Hepatocyte (in vitro differentiated cells): ENCODE results near the gene PHACTR3. TPM values are rescaled to one million over a fixed set of nuclear protein-coding genes. Genes with fewer than 3 reads are reported as not detected.

Experiments
- DNase-seq: peaks from one replicate; pipeline ENCODE4 v3.0.0-alpha.2; 2016; ENCODE audit warnings: low spot score
- H2AFZ ChIP-seq: fragments of 200-600 bp; sonication (generic); 2 replicates; pipeline ENCODE4 v1.6.0; 2016; ENCODE audit warnings: antibody characterized with exemption, mild to moderate bottlenecking
- H3K27ac ChIP-seq: fragments of 200-600 bp; sonication (generic); 2 replicates; pipeline ENCODE4 v1.5.1; 2016; ENCODE audit warnings: mild to moderate bottlenecking
- H3K27me3 ChIP-seq: fragments of 200-600 bp; sonication (generic); 2 replicates; pipeline ENCODE4 v1.6.1; 2016
- H3K36me3 ChIP-seq: fragments of 200-600 bp; sonication (generic); replicated peaks from 2 replicates; pipeline ENCODE4 v1.5.1; 2016; ENCODE audit warnings: low read depth; ENCODE audit not compliant: insufficient read depth
- H3K4me1 ChIP-seq: fragments of 200-600 bp; sonication (generic); 2 replicates; pipeline ENCODE4 v1.5.1; 2016; ENCODE audit warnings: mild to moderate bottlenecking, moderate library complexity; ENCODE audit not compliant: insufficient read depth
- H3K4me2 ChIP-seq: fragments of 200-600 bp; sonication (generic); 2 replicates; pipeline ENCODE4 v1.6.0; 2016
- H3K4me3 ChIP-seq: fragments of 200-600 bp; sonication (generic); 2 replicates; pipeline ENCODE4 v1.5.1; 2016; ENCODE audit warnings: mild to moderate bottlenecking
- H3K79me2 ChIP-seq: fragments of 200-600 bp; sonication (generic); 2 replicates; pipeline ENCODE4 v1.6.0; 2017; ENCODE audit warnings: mild to moderate bottlenecking
- H3K9me2 ChIP-seq: fragments of 200-600 bp; sonication (generic); replicated peaks from 2 replicates; pipeline ENCODE4 v1.6.0; 2017; ENCODE audit warnings: mild to moderate bottlenecking; ENCODE audit not compliant: insufficient read depth
- H3K9me3 ChIP-seq: fragments of 200-600 bp; sonication (generic); 2 replicates; pipeline ENCODE4 v1.5.1; 2016; ENCODE audit warnings: low read depth, mild to moderate bottlenecking
- H4K20me1 ChIP-seq: fragments of 200-600 bp; sonication (generic); 2 replicates; pipeline ENCODE4 v1.6.0; 2016; ENCODE audit warnings: mild to moderate bottlenecking; ENCODE audit not compliant: insufficient read depth, poor library complexity, severe bottlenecking
- EZH2 ChIP-seq: fragments of 200-600 bp; sonication (generic); IDR thresholded peaks from 2 replicates; pipeline ENCODE4 v1.6.1; 2016; ENCODE audit warnings: antibody characterized with exemption, mild to moderate bottlenecking, borderline replicate concordance
- EZH2phosphoT487 ChIP-seq: fragments of 200-600 bp; sonication (generic); IDR thresholded peaks from one replicate; pipeline ENCODE4 v1.6.1; 2018; ENCODE audit warnings: antibody characterized with exemption, mild to moderate bottlenecking, low read depth, moderate library complexity; ENCODE audit not compliant: unreplicated experiment, severe bottlenecking
- WGBS: methylation state at CpG from one replicate; pipeline ENCODE4 v1.1.6; 2016; ENCODE audit warnings: low lambda C conversion rate; ENCODE audit errors: missing lambda C conversion rate; 5-methylcytosine and 5-hydroxymethylcytosine counted together
- polyA plus RNA-seq: library from polyadenylated mRNA; unstranded; fragments of >200 nt; fragmentation: Nextera tagmentation; extraction: Ambion mirVana; gene quantifications from 2 replicates; pipeline ENCODE4 v1.2.1, GENCODE V29; 2016
- total RNA-seq: library from RNA; depleted of rRNA; stranded (reverse); fragments of >200 nt; gene quantifications from 2 replicates; pipeline ENCODE4 v1.2.3, GENCODE V29; 2014
- TF ChIP-seq, protein P1 (sequence below): fragments of 200-600 bp; sonication (generic); IDR thresholded peaks from 2 replicates; pipeline ENCODE4 v1.5.1; 2016; ENCODE audit warnings: antibody characterized with exemption, mild to moderate bottlenecking; ENCODE audit not compliant: poor library complexity

PHACTR3 gene
- total and polyA plus RNA-seq, 2 experiments from 2014 or later: 5.2 to 7.5 TPM

DNA sequence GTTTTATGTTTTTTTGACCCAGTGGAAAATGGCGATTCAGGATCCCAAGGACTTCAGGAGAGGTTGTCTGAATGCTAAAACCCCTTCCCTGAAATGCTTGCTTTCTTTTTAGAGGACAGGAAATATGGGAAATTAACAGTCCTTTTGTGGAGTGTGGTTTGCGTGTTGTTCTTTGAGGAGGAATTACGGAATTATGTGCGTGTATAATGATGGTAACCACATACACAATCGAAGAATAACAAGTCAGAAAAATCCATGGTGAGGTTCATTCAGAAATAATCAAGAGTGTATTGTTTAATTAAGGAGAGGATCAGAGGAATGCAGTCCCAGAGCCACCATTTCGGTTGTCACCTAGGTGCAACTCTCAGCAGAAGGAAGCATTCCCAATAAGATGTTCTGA lies 73.2 kb downstream of the PHACTR3 start:
- no peaks in the 10 kb centered on the region for H3K9me3 ChIP-seq
- no peaks in the 10 kb centered on the region for H3K9me2 ChIP-seq
- no peaks in the 10 kb centered on the region for H3K36me3 ChIP-seq
- no peaks in the 10 kb centered on the region for H3K27me3 ChIP-seq
- H3K4me2 ChIP-seq: no peak overlapping the region
- no peak for TF ChIP-seq EZH2
- TF ChIP-seq, protein P1, sequence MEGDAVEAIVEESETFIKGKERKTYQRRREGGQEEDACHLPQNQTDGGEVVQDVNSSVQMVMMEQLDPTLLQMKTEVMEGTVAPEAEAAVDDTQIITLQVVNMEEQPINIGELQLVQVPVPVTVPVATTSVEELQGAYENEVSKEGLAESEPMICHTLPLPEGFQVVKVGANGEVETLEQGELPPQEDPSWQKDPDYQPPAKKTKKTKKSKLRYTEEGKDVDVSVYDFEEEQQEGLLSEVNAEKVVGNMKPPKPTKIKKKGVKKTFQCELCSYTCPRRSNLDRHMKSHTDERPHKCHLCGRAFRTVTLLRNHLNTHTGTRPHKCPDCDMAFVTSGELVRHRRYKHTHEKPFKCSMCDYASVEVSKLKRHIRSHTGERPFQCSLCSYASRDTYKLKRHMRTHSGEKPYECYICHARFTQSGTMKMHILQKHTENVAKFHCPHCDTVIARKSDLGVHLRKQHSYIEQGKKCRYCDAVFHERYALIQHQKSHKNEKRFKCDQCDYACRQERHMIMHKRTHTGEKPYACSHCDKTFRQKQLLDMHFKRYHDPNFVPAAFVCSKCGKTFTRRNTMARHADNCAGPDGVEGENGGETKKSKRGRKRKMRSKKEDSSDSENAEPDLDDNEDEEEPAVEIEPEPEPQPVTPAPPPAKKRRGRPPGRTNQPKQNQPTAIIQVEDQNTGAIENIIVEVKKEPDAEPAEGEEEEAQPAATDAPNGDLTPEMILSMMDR: no peak
- no peak for TF ChIP-seq EZH2phosphoT487
- WGBS: 76% methylated on average over 6 of the region's 6 CpGs
- no peaks in the 10 kb centered on the region for H3K79me2 ChIP-seq
- DNase-seq: no peak
- no peaks in the 10 kb centered on the region for H4K20me1 ChIP-seq
- no peak overlapping the region for H3K4me3 ChIP-seq
- no peak overlapping the region for H2AFZ ChIP-seq
- H3K4me1 ChIP-seq: no peaks in the 10 kb centered on the region
- H3K27ac ChIP-seq: no peak overlapping the region

DNA sequence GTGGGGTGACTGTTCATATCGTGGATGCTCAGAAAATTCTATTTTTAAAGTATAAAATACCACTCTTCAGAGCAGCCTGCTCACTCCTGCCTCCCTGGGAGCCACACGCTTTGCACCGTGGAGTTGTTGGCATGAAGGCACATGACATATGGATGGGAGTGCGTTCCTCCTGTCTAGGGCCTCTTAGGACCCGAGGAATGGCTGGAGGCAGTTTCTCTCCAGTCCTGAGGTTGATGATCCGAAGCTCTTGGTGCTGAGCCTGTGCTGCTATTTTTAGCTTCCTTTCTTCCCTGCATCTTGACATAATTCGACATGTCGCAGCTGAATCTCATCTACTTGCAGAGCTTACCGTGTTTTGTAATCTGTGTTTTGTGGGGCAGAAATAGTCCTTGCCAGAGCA lies 73.9 kb downstream of the PHACTR3 start:
- H3K27me3 ChIP-seq: no peaks in the 10 kb centered on the region
- H3K4me3 ChIP-seq: no peak overlapping the region

DNA sequence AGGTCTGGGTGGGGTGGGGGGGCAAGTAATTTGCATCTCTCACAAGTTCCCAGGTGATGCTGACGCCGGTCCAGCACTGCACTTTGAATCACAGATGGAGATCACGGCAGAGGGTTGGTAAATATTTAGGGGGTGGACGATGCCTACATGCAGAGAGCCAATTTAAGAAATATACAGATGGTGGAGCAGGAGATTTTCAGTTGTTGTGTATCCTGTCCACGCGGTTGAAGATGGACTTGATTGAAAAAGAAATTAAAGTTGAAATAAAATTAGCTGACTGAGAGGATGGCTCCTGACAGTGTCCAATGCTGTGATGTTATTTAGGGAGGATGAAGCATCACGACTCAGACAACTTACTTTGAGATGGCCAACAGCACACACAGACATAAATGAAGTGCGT lies 74.6 kb downstream of the PHACTR3 start:
- Histone ChIP-seq H3K4me3 (no peak overlapping the region), H3K36me3 (no peaks in the 10 kb centered on the region), H3K9me3 (no peaks in the 10 kb centered on the region), H3K27me3 (no peaks in the 10 kb centered on the region), H3K9me2 (no peaks in the 10 kb centered on the region), H3K27ac (no peak overlapping the region), H3K79me2 (no peaks in the 10 kb centered on the region), H4K20me1 (no peaks in the 10 kb centered on the region), H2AFZ (no peak overlapping the region), H3K4me2 (no peak overlapping the region), H3K4me1 (no peaks in the 10 kb centered on the region)
- DNase-seq: no peak
- 78% methylated on average over 8 of the region's 8 CpGs for WGBS
- TF ChIP-seq EZH2phosphoT487 (no peak), EZH2 (no peak)
- TF ChIP-seq, protein P1: no peak

More for the DNA sequence above, 73.9 kb downstream of the PHACTR3 start:
- no peak overlapping the region for H3K27ac ChIP-seq
- no peaks in the 10 kb centered on the region for H3K9me2 ChIP-seq
- no peaks in the 10 kb centered on the region for H3K79me2 ChIP-seq
- H3K4me2 ChIP-seq: no peak overlapping the region
- H4K20me1 ChIP-seq: no peaks in the 10 kb centered on the region
- H3K36me3 ChIP-seq: no peaks in the 10 kb centered on the region
- TF ChIP-seq, protein P1: no peak
- no peak for TF ChIP-seq EZH2phosphoT487
- no peak for TF ChIP-seq EZH2
- H3K9me3 ChIP-seq: no peaks in the 10 kb centered on the region
- no peaks in the 10 kb centered on the region for H3K4me1 ChIP-seq
- 73% methylated on average over 9 of the region's 9 CpGs for WGBS
- no peak overlapping the region for H2AFZ ChIP-seq
- no peak for DNase-seq
